DOHH2 (cell line): ENCODE measurements around the gene COQ10A.

ENCODE experiments used
- H3F3A ChIP-seq: fragments of 200-600 bp; sonication (generic), shearing (Covaris generic); 2 replicates; pipeline ENCODE4 v1.6.0; 2016; ENCODE audit warnings: antibody characterized with exemption, mild to moderate bottlenecking; ENCODE audit not compliant: control insufficient read depth, insufficient read depth
- H3K27ac ChIP-seq: fragments of 200-600 bp; sonication (generic); 2 replicates; pipeline ENCODE4 v1.5.1; 2014; ENCODE audit warnings: low read depth, mild to moderate bottlenecking, low read length, moderate library complexity
- H3K27me3 ChIP-seq: fragments of 200-600 bp; sonication (generic); 2 replicates; pipeline ENCODE4 v1.6.1; 2014; ENCODE audit warnings: mild to moderate bottlenecking, low read length, mixed read lengths; ENCODE audit not compliant: control insufficient read depth
- H3K36me3 ChIP-seq: fragments of 200-600 bp; sonication (generic); 2 replicates; pipeline ENCODE4 v1.6.1; 2014; ENCODE audit warnings: mild to moderate bottlenecking, low read length, moderate library complexity, mixed read lengths; ENCODE audit not compliant: control insufficient read depth
- H3K4me1 ChIP-seq: fragments of 200-600 bp; sonication (generic); 2 replicates; pipeline ENCODE4 v1.6.1; 2014; ENCODE audit warnings: mild to moderate bottlenecking, low read length, mixed read lengths; ENCODE audit not compliant: control insufficient read depth
- H3K4me2 ChIP-seq: fragments of 200-600 bp; sonication (generic); 2 replicates; pipeline ENCODE4 v1.6.0; 2014; ENCODE audit warnings: mild to moderate bottlenecking, low read length, moderate library complexity
- H3K4me3 ChIP-seq: fragments of 200-600 bp; sonication (generic); 2 replicates; pipeline ENCODE4 v1.5.1; 2014; ENCODE audit warnings: mild to moderate bottlenecking, low read length, mixed read lengths
- H3K79me2 ChIP-seq: fragments of 200-600 bp; sonication (generic); 2 replicates; pipeline ENCODE4 v1.6.1; 2014; ENCODE audit warnings: mild to moderate bottlenecking, low read length, mixed read lengths; ENCODE audit not compliant: control insufficient read depth
- H3K9me2 ChIP-seq: fragments of 200-600 bp; sonication (generic); replicated peaks from 2 replicates; pipeline ENCODE4 v1.6.1; 2014; ENCODE audit warnings: mild to moderate bottlenecking, low read length, mixed read lengths; ENCODE audit not compliant: control insufficient read depth
- H3K9me3 ChIP-seq: fragments of 200-600 bp; sonication (generic); 2 replicates; pipeline ENCODE4 v1.6.1; 2014; ENCODE audit warnings: antibody characterized with exemption, low read length, mixed read lengths; ENCODE audit not compliant: control insufficient read depth, insufficient read depth
- H4K20me1 ChIP-seq: fragments of 200-600 bp; sonication (generic); 2 replicates; pipeline ENCODE4 v1.6.0; 2014; ENCODE audit warnings: low read depth, mild to moderate bottlenecking, antibody characterized with exemption, low read length, moderate library complexity; ENCODE audit not compliant: control insufficient read depth, insufficient read depth
- EZH2phosphoT487 ChIP-seq: fragments of 200-600 bp; sonication (generic); IDR thresholded peaks from 2 replicates; pipeline ENCODE4 v1.6.1; 2017; ENCODE audit warnings: borderline replicate concordance, mild to moderate bottlenecking, antibody characterized with exemption, low read length, moderate library complexity, mixed read lengths
- TF ChIP-seq, protein P1 (sequence below): fragments of 200-600 bp; sonication (generic); IDR thresholded peaks from one replicate; pipeline ENCODE4 v1.5.1; 2014; ENCODE audit warnings: antibody characterized with exemption, mild to moderate bottlenecking, low read depth, low read length; ENCODE audit not compliant: poor library complexity, severe bottlenecking

COQ10A gene

GRCh38 chr12:56317675-56318074 lies 50.9 kb downstream of the COQ10A start:
- no peaks in the 10 kb centered on the region for H3K9me2 ChIP-seq
- TF ChIP-seq, protein P1, sequence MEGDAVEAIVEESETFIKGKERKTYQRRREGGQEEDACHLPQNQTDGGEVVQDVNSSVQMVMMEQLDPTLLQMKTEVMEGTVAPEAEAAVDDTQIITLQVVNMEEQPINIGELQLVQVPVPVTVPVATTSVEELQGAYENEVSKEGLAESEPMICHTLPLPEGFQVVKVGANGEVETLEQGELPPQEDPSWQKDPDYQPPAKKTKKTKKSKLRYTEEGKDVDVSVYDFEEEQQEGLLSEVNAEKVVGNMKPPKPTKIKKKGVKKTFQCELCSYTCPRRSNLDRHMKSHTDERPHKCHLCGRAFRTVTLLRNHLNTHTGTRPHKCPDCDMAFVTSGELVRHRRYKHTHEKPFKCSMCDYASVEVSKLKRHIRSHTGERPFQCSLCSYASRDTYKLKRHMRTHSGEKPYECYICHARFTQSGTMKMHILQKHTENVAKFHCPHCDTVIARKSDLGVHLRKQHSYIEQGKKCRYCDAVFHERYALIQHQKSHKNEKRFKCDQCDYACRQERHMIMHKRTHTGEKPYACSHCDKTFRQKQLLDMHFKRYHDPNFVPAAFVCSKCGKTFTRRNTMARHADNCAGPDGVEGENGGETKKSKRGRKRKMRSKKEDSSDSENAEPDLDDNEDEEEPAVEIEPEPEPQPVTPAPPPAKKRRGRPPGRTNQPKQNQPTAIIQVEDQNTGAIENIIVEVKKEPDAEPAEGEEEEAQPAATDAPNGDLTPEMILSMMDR, result peak; percentile 42
- no peak for TF ChIP-seq EZH2phosphoT487

More at GRCh38 chr12:56317675-56318074, 50.9 kb downstream of the COQ10A start:
- no peak overlapping the region for H3K27ac ChIP-seq
- no peaks in the 10 kb centered on the region for H4K20me1 ChIP-seq
- H3F3A ChIP-seq, result 0 out of 2 replicates have a peak, but pooled peaks cover 6% of the 10 kb centered on the region
- no peak overlapping the region for H3K4me3 ChIP-seq
- H3K4me1 ChIP-seq, result peaks cover 20% of the 10 kb centered on the region
- peaks cover 55% of the 10 kb centered on the region for H3K36me3 ChIP-seq
- no peaks in the 10 kb centered on the region for H3K9me3 ChIP-seq
- no peak overlapping the region for H3K4me2 ChIP-seq
- peaks cover 26% of the 10 kb centered on the region for H3K79me2 ChIP-seq
- H3K27me3 ChIP-seq, result no peaks in the 10 kb centered on the region
